IMR-90 (cell line): ENCODE measurements around the gene SENP2. TPM values are rescaled to one million over a fixed set of nuclear protein-coding genes. Genes with fewer than 3 reads are reported as not detected.

Experiments used
- ATAC-seq: fragments of 200-7000 bp; cut with Tn5 transposase; 2 replicates; pipeline ENCODE4 v1.9.1; 2020; ENCODE audit warnings: low read depth, mild to moderate bottlenecking, moderate library complexity
- BruUV-seq: library from RNA; stranded (reverse); fragments of 400-500 nt; replicated peaks from 2 replicates; lab custom pipeline; 2021; lab: Mats Ljungman, UMichigan
- CTCF ChIA-PET: fragments of 300-600 bp; formaldehyde crosslinking; extraction: SDS; loops from one replicate; lab custom pipeline; 2021; ENCODE audit warnings: antibody characterized with exemption; lab: Yijun Ruan, JAX
- POLR2A ChIA-PET: fragments of 300-600 bp; sonication (Branson Sonifier 250); formaldehyde crosslinking; loops from one replicate; lab custom pipeline; 2022; ENCODE audit warnings: antibody characterized with exemption; ENCODE audit not compliant: unreplicated experiment; lab: Charles Lee
- DNase-seq: peaks from one replicate; pipeline ENCODE4 v3.0.0; 2013
- H2AFZ ChIP-seq: replicated peaks from 2 replicates; pipeline ENCODE3; 2013; ENCODE audit warnings: low read length, mild to moderate bottlenecking; ENCODE audit not compliant: poor library complexity
- H2AK5ac ChIP-seq: 2 replicates; pipeline ENCODE4 v1.6.1; 2013; ENCODE audit warnings: low read depth, low read length, inconsistent platforms
- H2AK9ac ChIP-seq: replicated peaks from 2 replicates; pipeline ENCODE3; 2013; ENCODE audit warnings: mild to moderate bottlenecking, low read depth, low read length, moderate library complexity; ENCODE audit not compliant: poor library complexity
- H2BK120ac ChIP-seq: 2 replicates; pipeline ENCODE4 v1.6.1; 2013; ENCODE audit warnings: low read depth, low read length, inconsistent platforms
- H2BK15ac ChIP-seq: 3 replicates; pipeline ENCODE4 v1.6.1; 2013; ENCODE audit warnings: low read depth, low read length, inconsistent platforms
- H2BK20ac ChIP-seq: 2 replicates; pipeline ENCODE4 v1.6.1; 2013; ENCODE audit warnings: low read depth, mild to moderate bottlenecking, inconsistent platforms, low read length, moderate library complexity
- H2BK5ac ChIP-seq: 2 replicates; pipeline ENCODE4 v1.6.1; 2013; ENCODE audit warnings: mild to moderate bottlenecking, low read depth, low read length, inconsistent platforms; ENCODE audit not compliant: poor library complexity, severe bottlenecking
- H3K14ac ChIP-seq: replicated peaks from 2 replicates; pipeline ENCODE4 v1.6.1; 2013; ENCODE audit warnings: low read depth, low read length, inconsistent platforms
- H3K18ac ChIP-seq: 2 replicates; pipeline ENCODE4 v1.6.1; 2013; ENCODE audit warnings: low read depth, low read length, control low read depth
- H3K23ac ChIP-seq: 2 replicates; pipeline ENCODE4 v1.6.1; 2013; ENCODE audit warnings: low read depth, low read length, inconsistent platforms
- H3K27ac ChIP-seq: 2 replicates; pipeline ENCODE4 v1.5.1; 2013; ENCODE audit warnings: mild to moderate bottlenecking, control low read depth, low read length; ENCODE audit not compliant: insufficient read depth
- H3K27me3 ChIP-seq: 2 replicates; pipeline ENCODE4 v1.6.1; 2013; ENCODE audit warnings: low read length; ENCODE audit not compliant: control insufficient read depth, insufficient read depth
- H3K36me3 ChIP-seq: 2 replicates; pipeline ENCODE4 v1.6.1; 2013; ENCODE audit warnings: low read length, mixed read lengths; ENCODE audit not compliant: control insufficient read depth, insufficient read depth
- H3K4ac ChIP-seq: 2 replicates; pipeline ENCODE4 v1.6.1; 2013; ENCODE audit warnings: low read depth, low read length, inconsistent platforms
- H3K4me1 ChIP-seq: 2 replicates; pipeline ENCODE4 v1.6.1; 2013; ENCODE audit warnings: low read length, mixed read lengths; ENCODE audit not compliant: control insufficient read depth, insufficient read depth
- H3K4me2 ChIP-seq: 2 replicates; pipeline ENCODE4 v1.6.1; 2013; ENCODE audit warnings: low read depth, mild to moderate bottlenecking, control low read depth, low read length, moderate library complexity
- H3K4me3 ChIP-seq: 2 replicates; pipeline ENCODE4 v1.5.1; 2013; ENCODE audit warnings: low read depth, mild to moderate bottlenecking, control low read depth, low read length, moderate library complexity; ENCODE audit not compliant: insufficient read depth
- H3K56ac ChIP-seq: 2 replicates; pipeline ENCODE4 v1.6.1; 2013; ENCODE audit warnings: low read length, inconsistent platforms; ENCODE audit not compliant: insufficient read depth; ENCODE audit errors: extremely low read depth
- H3K79me1 ChIP-seq, 2 experiments: 2 replicates each; pipeline ENCODE4 v1.6.1; 2013; ENCODE audit warnings: low read length in 2 of 2, inconsistent platforms in 1 of 2, low read depth in 1 of 2
- H3K9ac ChIP-seq: 2 replicates; pipeline ENCODE4 v1.6.1; 2013; ENCODE audit warnings: low read depth, low read length, control low read depth
- H3K9me1 ChIP-seq: 2 replicates; pipeline ENCODE4 v1.6.1; 2013; ENCODE audit warnings: low read length, inconsistent platforms; ENCODE audit not compliant: insufficient read depth
- H3K9me3 ChIP-seq: 2 replicates; pipeline ENCODE4 v1.6.1; 2013; ENCODE audit warnings: low read length; ENCODE audit not compliant: control insufficient read depth, insufficient read depth
- H4K20me1 ChIP-seq: 2 replicates; pipeline ENCODE4 v1.6.1; 2013; ENCODE audit warnings: low read length, inconsistent platforms; ENCODE audit not compliant: insufficient read depth
- H4K5ac ChIP-seq: 2 replicates; pipeline ENCODE4 v1.6.1; 2013; ENCODE audit warnings: mild to moderate bottlenecking, low read depth, low read length, control low read depth
- H4K8ac ChIP-seq, 2 experiments: 2 replicates each; pipeline ENCODE4 v1.6.1; 2013; ENCODE audit warnings: low read depth in 2 of 2, low read length in 2 of 2, control low read depth in 1 of 2, inconsistent platforms in 1 of 2
- H4K91ac ChIP-seq: 2 replicates; pipeline ENCODE4 v1.6.1; 2013; ENCODE audit warnings: low read depth, low read length, inconsistent platforms; ENCODE audit not compliant: insufficient read depth
- FOS ChIP-seq: fragments of 150-350 bp; IDR thresholded peaks from 2 replicates; pipeline ENCODE4 v1.6.1; 2016; ENCODE audit warnings: low read depth, low read length
- WGBS, 2 experiments: methylation state at CpG; one replicate each; pipeline versions ENCODE4 v1.1.5 to v1.1.7; 2013; ENCODE audit warnings: missing lambda C conversion rate in 2 of 2; ENCODE audit not compliant: insufficient read length in 1 of 2; ENCODE audit errors: extremely low coverage in 2 of 2; 5-methylcytosine and 5-hydroxymethylcytosine counted together
- dilution Hi-C: fragments of 300-500 bp; cut with HindIII; formaldehyde crosslinking; loops from one replicate; pipeline ENCODE4 v1.14.3; 2018; ENCODE audit warnings: low sequenced_read_pairs; ENCODE audit not compliant: unreplicated experiment
- in situ Hi-C: fragments of 300-500 bp; cut with MboI; formaldehyde crosslinking; loops from 3 replicates; pipeline ENCODE4 v1.14.3; 2019; ENCODE audit warnings: low sequenced_read_pairs, inconsistent platforms, mixed read lengths
- intact Hi-C: fragments of 100-400 bp; cut with micrococcal nuclease; formaldehyde crosslinking; loops from 2 replicates; pipeline ENCODE4 v1.10.0; 2022
- polyA plus RNA-seq, 3 experiments: library from polyadenylated mRNA; depleted of rRNA; stranded (reverse); fragments of >200 nt; gene quantifications; 2 replicates each; pipeline ENCODE4 v1.2.3, GENCODE V29; 2012; ENCODE audit warnings: low replicate concordance in 1 of 3
- total RNA-seq: library from RNA; depleted of rRNA; stranded (reverse); fragments of >200 nt; gene quantifications from 2 replicates; pipeline ENCODE4 v1.2.3, GENCODE V29; 2012
- TF ChIP-seq, protein P1 (sequence below): fragments of 150-350 bp; IDR thresholded peaks from 2 replicates; pipeline ENCODE4 v1.6.1; 2017; ENCODE audit warnings: mild to moderate bottlenecking, antibody characterized with exemption, low read length, low read depth

SENP2 gene
- total and polyA plus RNA-seq, 2 of the 4 experiments (the other 2 are of a cell fraction): 9.4 to 15.2 TPM

DNA sequence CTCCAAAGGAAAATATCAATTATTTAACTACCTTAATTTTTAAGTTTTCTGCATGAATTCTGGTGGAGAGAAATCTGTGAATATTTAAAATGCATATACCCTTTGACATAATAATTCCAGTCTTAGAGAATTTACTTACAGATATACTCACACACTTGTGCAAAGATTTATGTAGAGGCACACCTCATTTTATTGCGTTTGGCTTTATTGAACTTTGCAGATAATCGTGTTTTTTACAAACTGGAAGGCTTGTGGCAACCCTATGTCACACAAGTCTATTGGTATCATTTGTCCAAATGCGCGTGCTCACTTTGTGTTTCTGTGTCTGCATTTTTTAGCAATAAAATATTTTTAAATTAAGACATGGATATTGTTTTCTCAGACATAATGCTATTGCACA, 81.5 kb downstream of the SENP2 start:
- in situ Hi-C loops: loop anchor here (25.0 kb wide), 2 partner anchors 245 to 595 kb away; no protein-coding TSS in a partner anchor
- CTCF ChIA-PET: no interaction called here
- H3K18ac ChIP-seq: no peak overlapping the region

More for the DNA sequence above, 81.5 kb downstream of the SENP2 start:
- dilution Hi-C loops (no loop called here), intact Hi-C loops (loop anchor here (10.0 kb wide), 1 partner anchor 387 kb away; no protein-coding TSS in a partner anchor)
- Histone ChIP-seq H3K27me3 (no peaks in the 10 kb centered on the region), H3K36me3 (peaks cover 41% of the 10 kb centered on the region), H2AK5ac (no peak overlapping the region), H3K4me1 (no peaks in the 10 kb centered on the region), H3K56ac (no peak overlapping the region), H3K79me1 (peaks cover 10 to 31% of the 10 kb centered on the region in 2 experiments), H2BK120ac (no peak overlapping the region), H3K9me1 (no peaks in the 10 kb centered on the region), H3K4me2 (no peak overlapping the region), H3K23ac (no peak overlapping the region), H4K91ac (no peak overlapping the region), H2BK20ac (no peak overlapping the region), H2AK9ac (no peak overlapping the region), H3K9me3 (no peaks in the 10 kb centered on the region), H3K4ac (no peak overlapping the region), H3K14ac (no peak overlapping the region), H2AFZ (no peak overlapping the region), H4K5ac (no peak overlapping the region), H2BK15ac (no peak overlapping the region), H2BK5ac (no peak overlapping the region), H3K9ac (no peak overlapping the region), H3K27ac (no peak overlapping the region), H4K8ac (no peak overlapping the region), H3K4me3 (no peak overlapping the region), H4K20me1 (peaks cover 7% of the 10 kb centered on the region; the same call in 1 of the 2 replicates)
- DNase-seq (no peak), ATAC-seq (no peak)
- TF ChIP-seq, protein P1, sequence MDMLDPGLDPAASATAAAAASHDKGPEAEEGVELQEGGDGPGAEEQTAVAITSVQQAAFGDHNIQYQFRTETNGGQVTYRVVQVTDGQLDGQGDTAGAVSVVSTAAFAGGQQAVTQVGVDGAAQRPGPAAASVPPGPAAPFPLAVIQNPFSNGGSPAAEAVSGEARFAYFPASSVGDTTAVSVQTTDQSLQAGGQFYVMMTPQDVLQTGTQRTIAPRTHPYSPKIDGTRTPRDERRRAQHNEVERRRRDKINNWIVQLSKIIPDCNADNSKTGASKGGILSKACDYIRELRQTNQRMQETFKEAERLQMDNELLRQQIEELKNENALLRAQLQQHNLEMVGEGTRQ: no peak
- TF ChIP-seq FOS: no peak
- 100% methylated on average over 1 of the region's 4 CpGs; no CpG with 5 or more reads in 1 of the 2 experiments for WGBS, 2 experiments
- POLR2A ChIA-PET: no interaction called here
- BruUV-seq: no TSS peak
